Ovary (tissue), 3 donors: ENCODE data around the gene KCNJ10.

ENCODE experiments used
- EP300 ChIP-seq: sonication (generic); formaldehyde crosslinking; IDR thresholded peaks from one replicate; pipeline ENCODE4 v1.6.1; 2017; ENCODE audit warnings: antibody characterized with exemption
- POLR2A ChIP-seq: fragments of 450-650 bp; IDR thresholded peaks from one replicate; pipeline ENCODE4 v1.6.1; 2017; ENCODE audit warnings: antibody characterized with exemption, mild to moderate bottlenecking, moderate library complexity
- TF ChIP-seq, protein P1 (sequence below), 3 donors: fragments of 450-650 bp in 2 of 3; fragments of 200-600 bp in 1 of 3; IDR thresholded peaks; one replicate each; pipeline versions ENCODE4 v1.5.1 to v1.8.0; 2016 to 2022; ENCODE audit warnings: antibody characterized with exemption in 3 of 3, mild to moderate bottlenecking in 1 of 3
- donor health status: DM: no; HTN: no; CAD: no.

DNA sequence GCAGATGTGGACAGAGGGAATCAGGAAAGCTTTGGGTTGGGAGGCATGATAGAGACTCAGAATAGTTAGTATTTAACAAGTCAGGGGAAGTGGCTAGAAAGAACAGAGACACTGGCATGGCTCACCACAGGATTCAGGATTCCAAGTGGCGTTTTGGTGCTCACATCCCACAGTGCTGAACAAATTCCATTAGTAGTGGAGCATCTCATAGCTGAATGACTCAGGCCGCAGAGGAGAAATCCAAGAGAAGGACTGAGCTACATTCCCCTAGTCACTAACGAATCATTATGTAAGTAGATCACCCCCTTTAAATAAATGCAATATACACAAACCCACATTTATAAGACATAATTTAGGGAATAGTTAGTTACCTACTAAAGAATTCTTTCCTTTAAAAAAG, 6.3 kb upstream of the KCNJ10 start:
- TF ChIP-seq POLR2A (no peak), EP300 (no peak)
- TF ChIP-seq, protein P1, sequence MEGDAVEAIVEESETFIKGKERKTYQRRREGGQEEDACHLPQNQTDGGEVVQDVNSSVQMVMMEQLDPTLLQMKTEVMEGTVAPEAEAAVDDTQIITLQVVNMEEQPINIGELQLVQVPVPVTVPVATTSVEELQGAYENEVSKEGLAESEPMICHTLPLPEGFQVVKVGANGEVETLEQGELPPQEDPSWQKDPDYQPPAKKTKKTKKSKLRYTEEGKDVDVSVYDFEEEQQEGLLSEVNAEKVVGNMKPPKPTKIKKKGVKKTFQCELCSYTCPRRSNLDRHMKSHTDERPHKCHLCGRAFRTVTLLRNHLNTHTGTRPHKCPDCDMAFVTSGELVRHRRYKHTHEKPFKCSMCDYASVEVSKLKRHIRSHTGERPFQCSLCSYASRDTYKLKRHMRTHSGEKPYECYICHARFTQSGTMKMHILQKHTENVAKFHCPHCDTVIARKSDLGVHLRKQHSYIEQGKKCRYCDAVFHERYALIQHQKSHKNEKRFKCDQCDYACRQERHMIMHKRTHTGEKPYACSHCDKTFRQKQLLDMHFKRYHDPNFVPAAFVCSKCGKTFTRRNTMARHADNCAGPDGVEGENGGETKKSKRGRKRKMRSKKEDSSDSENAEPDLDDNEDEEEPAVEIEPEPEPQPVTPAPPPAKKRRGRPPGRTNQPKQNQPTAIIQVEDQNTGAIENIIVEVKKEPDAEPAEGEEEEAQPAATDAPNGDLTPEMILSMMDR (IDR thresholded peaks at IDR 0.05): no peak
